KBM-7 (cell line): ENCODE results near the gene DISP1.

ENCODE experiments used
- DNase-seq: peaks from one replicate; pipeline ENCODE4 v3.0.0-alpha.2; 2015
- in situ Hi-C: fragments of 300-500 bp; cut with MboI; formaldehyde crosslinking; loops from 2 replicates; pipeline ENCODE4 v1.14.3; 2020; ENCODE audit warnings: low sequenced_read_pairs, low pct_unique_long_range_greater_than_20kb, mixed read lengths

Gene DISP1

DNA sequence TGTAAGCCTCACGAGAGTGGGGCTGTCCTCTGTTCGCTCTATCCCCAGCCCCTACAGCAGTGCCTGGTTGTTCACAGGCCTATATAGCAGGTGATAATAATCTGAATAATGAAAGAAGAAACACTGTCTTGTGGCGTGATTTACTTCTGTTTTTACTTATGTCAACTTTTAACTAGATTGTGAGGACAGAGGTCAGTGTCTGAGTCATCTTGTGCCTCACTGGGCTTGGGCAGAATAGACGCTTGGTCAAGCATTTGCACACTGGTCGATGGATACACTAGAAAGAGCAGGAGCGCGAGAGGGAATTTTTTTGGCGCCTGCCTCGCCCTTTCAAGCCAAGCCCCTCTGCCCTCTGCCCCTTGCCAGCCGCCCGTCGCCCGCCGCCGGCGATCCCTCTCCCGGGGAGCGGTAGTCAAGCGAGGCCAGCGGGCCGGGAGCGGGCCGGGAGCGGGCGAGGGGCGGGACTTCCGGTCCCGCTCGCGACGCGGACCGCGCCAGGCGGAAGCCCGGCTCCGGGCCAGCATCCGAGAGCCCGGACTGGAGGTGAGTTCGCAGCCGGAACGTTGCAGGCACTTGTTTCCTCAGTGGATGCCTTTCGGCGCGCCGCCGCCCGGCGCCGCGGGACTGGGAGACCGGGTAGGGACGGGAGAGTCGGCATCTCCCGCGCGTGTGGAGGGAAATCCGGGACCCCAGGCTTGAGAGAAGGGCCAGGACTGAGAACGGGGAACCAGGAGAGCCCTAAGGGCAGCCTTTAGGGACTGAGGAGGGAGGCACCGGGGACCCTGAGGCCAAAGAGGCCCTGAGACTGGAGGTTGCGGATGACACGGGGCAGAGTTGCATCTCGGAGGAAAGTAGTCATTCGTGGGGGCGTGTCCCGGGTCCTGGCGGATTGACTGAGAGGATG lies at the start of gene DISP1:
TSS of gene DISP1 (plus strand) at position 504 of the 904 bp plus-strand sequence. CDS start 127,785 bp downstream, outside the sequence.
- in situ Hi-C loops, result no loop called here
- DNase-seq, result peak; percentile 77

- DNase-seq, result no peak
- in situ Hi-C loops, result no loop called here
Observed at GRCh38 chr1:222767152-222767571, 47.7 kb upstream of the DISP1 start.

DNA sequence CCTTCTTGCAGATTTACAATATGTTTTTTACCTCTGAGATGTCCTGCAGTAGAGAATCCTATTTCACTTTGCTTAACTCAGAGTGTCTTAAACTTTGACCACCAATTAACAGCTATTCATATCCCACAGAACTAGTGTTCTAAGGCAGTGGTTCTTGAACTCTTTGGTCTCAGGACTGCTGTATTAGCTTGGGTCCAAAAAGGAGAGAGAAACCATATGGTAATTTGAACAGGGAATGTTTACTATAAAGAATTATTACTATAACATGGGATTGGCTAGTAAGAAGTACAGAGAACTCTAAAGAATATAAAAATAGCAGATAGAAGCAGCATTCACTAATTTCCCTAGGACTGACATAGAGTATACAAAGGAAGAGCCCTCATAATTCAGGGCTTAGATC lies 46.2 kb upstream of the DISP1 start:
- DNase-seq, result no peak
- in situ Hi-C loops, result no loop called here

DNA sequence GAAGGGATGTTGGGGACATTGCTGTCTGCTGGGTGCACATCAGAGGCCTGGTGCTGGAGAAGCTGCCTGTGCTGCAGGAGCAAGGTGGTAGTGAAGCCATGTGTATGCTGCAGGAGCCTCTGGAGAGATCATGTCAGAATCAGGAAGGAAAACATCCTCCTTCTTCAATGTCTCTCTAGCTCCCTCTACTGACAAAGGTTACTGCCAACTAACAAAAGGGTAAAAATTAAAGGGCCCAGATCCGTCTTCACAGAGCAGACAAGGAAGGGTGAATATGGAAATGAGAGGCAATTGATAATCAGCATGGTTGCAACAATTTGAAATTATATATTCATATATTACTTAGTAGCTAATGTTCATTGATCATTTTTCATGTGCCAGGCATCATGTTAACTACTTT lies 45.7 kb upstream of the DISP1 start:
- DNase-seq, result peak; percentile 60
- in situ Hi-C loops, result no loop called here

- in situ Hi-C loops, result no loop called here
Observed at GRCh38 chr1:222769971-222770620, 44.7 kb upstream of the DISP1 start.

DNA sequence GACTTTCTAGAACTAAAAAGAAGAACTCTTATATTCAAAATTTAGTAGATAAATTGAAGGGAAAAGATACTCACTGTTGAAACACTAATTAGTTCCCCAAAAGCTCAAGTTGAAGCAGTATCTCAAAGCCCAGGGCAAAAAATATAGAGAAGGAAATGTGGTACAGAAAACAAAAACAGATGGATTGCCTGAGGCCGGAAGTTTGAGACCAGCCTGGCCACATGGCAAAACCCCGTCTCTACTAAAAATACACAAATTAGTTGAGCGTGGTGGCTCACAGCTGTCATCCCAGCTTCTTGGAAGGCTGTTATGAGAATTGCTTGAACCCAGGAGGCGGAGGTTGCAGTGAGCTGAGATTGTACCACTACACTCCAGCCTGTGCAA lies 41.9 kb upstream of the DISP1 start:
- in situ Hi-C loops, result no loop called here

More at GRCh38 chr1:222769971-222770620, 44.7 kb upstream of the DISP1 start:
- no peak for DNase-seq

GRCh38 chr1:222777463-222777862 lies 37.4 kb upstream of the DISP1 start:
- DNase-seq, result no peak
- in situ Hi-C loops, result loop anchor here (25.0 kb wide), 1 partner anchor 310 kb away; no protein-coding TSS in a partner anchor

More for the DNA sequence above, 41.9 kb upstream of the DISP1 start:
- peak; percentile 96 for DNase-seq

- DNase-seq, result no peak
- in situ Hi-C loops, result loop anchor here (25.0 kb wide), 1 partner anchor 309 kb away; no protein-coding TSS in a partner anchor
Observed at GRCh38 chr1:222777977-222778376, 36.9 kb upstream of the DISP1 start.

DNA sequence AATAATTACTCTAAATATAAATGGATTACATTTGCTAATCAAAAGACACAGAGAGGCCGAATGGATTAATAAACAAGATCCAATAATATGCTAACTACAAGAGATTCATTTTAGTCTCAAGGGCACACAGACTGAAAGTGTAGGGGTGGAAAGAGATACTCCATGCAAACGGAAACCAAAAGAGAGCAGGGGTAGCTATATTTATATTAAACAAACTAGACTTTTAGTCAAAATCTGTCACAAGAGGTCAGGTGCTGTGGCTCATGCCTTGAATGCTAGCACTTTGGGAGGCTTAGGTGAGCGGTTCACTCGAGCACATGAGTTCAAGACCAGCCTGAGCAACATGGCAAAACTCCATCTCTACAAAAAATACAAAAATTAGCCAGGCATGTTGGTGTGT lies 33.6 kb upstream of the DISP1 start:
- DNase-seq, result no peak
- in situ Hi-C loops, result loop anchor here (25.0 kb wide), 1 partner anchor 306 kb away; no protein-coding TSS in a partner anchor

- no peak for DNase-seq
- in situ Hi-C loops, result loop anchor here (25.0 kb wide), 1 partner anchor 304 kb away; no protein-coding TSS in a partner anchor
Observed at GRCh38 chr1:222783051-222783450, 31.8 kb upstream of the DISP1 start.

GRCh38 chr1:222784371-222784770 lies 30.5 kb upstream of the DISP1 start:
- no peak for DNase-seq
- in situ Hi-C loops, result loop anchor here (25.0 kb wide), 1 partner anchor 303 kb away; no protein-coding TSS in a partner anchor

DNA sequence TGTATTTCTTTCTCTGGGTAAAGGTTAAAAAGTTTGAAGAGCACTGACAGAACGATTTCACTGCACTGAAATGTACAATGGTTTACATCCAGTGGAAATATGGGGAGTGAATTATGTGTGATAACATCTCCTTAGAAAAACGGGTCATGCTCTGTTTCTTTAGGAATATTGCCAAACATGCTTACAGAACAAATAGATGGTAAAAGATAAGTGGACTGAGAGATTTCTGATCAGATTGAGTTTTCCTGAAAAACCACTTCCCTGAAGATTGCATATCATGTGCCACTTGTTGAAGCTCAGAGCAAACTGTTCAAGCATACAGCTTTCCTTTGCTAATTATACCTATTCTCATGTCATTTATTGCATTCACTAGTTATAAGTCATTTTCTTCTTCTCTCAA lies 29.9 kb upstream of the DISP1 start:
- in situ Hi-C loops, result loop anchor here (25.0 kb wide), 1 partner anchor 302 kb away; no protein-coding TSS in a partner anchor
- no peak for DNase-seq

- DNase-seq, result no peak
- in situ Hi-C loops, result loop anchor here (25.0 kb wide), 1 partner anchor 302 kb away; no protein-coding TSS in a partner anchor
Observed at GRCh38 chr1:222785529-222785928, 29.3 kb upstream of the DISP1 start.

DNA sequence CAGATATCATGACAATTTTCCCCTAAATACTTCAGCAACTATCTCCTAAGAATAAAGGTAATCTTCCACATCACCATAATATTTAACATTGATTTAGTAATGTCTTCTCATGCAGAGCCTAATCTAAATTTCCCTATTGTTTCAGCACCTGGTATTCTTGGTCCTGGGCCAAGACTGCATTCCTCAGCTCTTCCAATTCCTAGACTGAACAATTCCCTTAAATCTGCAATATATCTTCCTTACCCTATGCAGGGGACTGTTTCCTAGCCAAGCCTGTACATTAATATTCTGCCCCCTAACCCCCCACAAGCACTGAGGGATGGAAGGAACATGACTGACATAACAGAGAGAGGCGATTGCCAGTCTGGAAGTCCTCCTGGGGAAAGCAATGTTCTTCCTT lies 28.7 kb upstream of the DISP1 start:
- in situ Hi-C loops, result loop anchor here (25.0 kb wide), 1 partner anchor 301 kb away; no protein-coding TSS in a partner anchor
- no peak for DNase-seq

- in situ Hi-C loops, result loop anchor here (25.0 kb wide), 1 partner anchor 300 kb away; no protein-coding TSS in a partner anchor
- no peak for DNase-seq
Observed at GRCh38 chr1:222787729-222788128, 27.1 kb upstream of the DISP1 start.

- DNase-seq, result no peak
- in situ Hi-C loops, result loop anchor here (25.0 kb wide), 1 partner anchor 299 kb away; no protein-coding TSS in a partner anchor
Observed at GRCh38 chr1:222788402-222789156, 26.3 kb upstream of the DISP1 start.

GRCh38 chr1:222790115-222790514 lies 24.7 kb upstream of the DISP1 start:
- in situ Hi-C loops, result loop anchor here (25.0 kb wide), 1 partner anchor 297 kb away; no protein-coding TSS in a partner anchor
- DNase-seq, result peak; percentile 9

DNA sequence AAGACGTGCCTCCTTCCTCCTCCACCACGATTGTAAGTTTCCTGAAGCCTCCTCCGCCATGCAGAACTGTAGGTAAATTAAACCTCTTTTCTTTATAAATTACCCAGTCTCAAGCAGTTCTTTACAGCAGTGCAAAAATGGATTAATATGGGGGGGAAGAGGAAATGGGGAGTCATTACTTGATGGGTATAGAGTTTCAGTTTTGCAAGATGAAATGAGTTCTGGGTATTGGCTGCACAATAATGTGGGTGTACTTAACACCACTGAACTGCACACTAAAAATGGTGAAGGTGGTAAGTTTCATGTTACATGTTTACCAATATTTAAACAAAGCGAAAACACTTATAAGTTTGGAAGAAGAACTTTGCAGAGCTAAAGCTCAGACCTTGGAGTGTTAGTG lies 24.3 kb upstream of the DISP1 start:
- in situ Hi-C loops, result loop anchor here (25.0 kb wide), 1 partner anchor 297 kb away; no protein-coding TSS in a partner anchor
- no peak for DNase-seq
